Posterior cingulate gyrus (tissue), 11 donors: Measurements from ENCODE around the gene ATG4A.
A peak's percentile ranks its signal among the peaks of the same experiment; 100 is the strongest.

Source experiments
- DNase-seq, 10 donors: peaks; one replicate each; pipeline versions ENCODE4 v3.0.0 to v3.0.0-alpha.2; 2020 to 2021; ENCODE audit warnings: mixed read lengths in 3 of 10
- intact Hi-C: fragments of 100-400 bp; cut with DNase I; formaldehyde crosslinking; loops from one replicate; pipeline ENCODE4 v1.15.1; 2023

Gene ATG4A

GRCh38 chrX:108121291-108121690, 29.7 kb downstream of the ATG4A start:
- DNase-seq = no peak
- intact Hi-C loops = no loop called here

- DNase-seq = no peak
- intact Hi-C loops = no loop called here
These were observed 31.2 kb downstream of the ATG4A start for GRCh38 chrX:108122748-108123147.

- intact Hi-C loops = no loop called here
- DNase-seq = no peak
These were observed 32.2 kb downstream of the ATG4A start for GRCh38 chrX:108123591-108124366.

- intact Hi-C loops = no loop called here
- DNase-seq = no peak
These were observed 35.1 kb downstream of the ATG4A start for GRCh38 chrX:108126661-108127060.

- intact Hi-C loops = no loop called here
- no peak for DNase-seq
These were observed 35.6 kb downstream of the ATG4A start for GRCh38 chrX:108127152-108127551.

GRCh38 chrX:108130889-108131288, 39.3 kb downstream of the ATG4A start:
- DNase-seq = no peak
- intact Hi-C loops = no loop called here

- intact Hi-C loops = no loop called here
- DNase-seq = no peak
These were observed 39.9 kb downstream of the ATG4A start for GRCh38 chrX:108131471-108131870.

- intact Hi-C loops = no loop called here
These were observed 40.5 kb downstream of the ATG4A start for GRCh38 chrX:108132034-108132433.

GRCh38 chrX:108132876-108133275, 41.3 kb downstream of the ATG4A start:
- intact Hi-C loops = no loop called here
- no peak for DNase-seq

More at GRCh38 chrX:108132034-108132433, 40.5 kb downstream of the ATG4A start:
- no peak for DNase-seq

- DNase-seq = no peak
- intact Hi-C loops = no loop called here
These were observed 43.1 kb downstream of the ATG4A start for GRCh38 chrX:108134724-108135123.

- intact Hi-C loops = no loop called here
- DNase-seq = no peak
These were observed 47.5 kb downstream of the ATG4A start for GRCh38 chrX:108138814-108139702.

- intact Hi-C loops = no loop called here
These were observed 56.9 kb downstream of the ATG4A start for GRCh38 chrX:108148524-108148923.

GRCh38 chrX:108156082-108156481, 64.5 kb downstream of the ATG4A start:
- DNase-seq = no peak
- intact Hi-C loops = no loop called here

More at GRCh38 chrX:108148524-108148923, 56.9 kb downstream of the ATG4A start:
- no peak for DNase-seq

- intact Hi-C loops = no loop called here
- DNase-seq = peak in 1 of 10 donors; percentile 82
These were observed 65.4 kb downstream of the ATG4A start for GRCh38 chrX:108156934-108157466.

GRCh38 chrX:108157628-108158027, 66.0 kb downstream of the ATG4A start:
- intact Hi-C loops = no loop called here
- no peak for DNase-seq

GRCh38 chrX:108159028-108159670, 67.6 kb downstream of the ATG4A start:
- intact Hi-C loops = no loop called here
- DNase-seq = peak in 1 of 10 donors; percentile 74

- intact Hi-C loops = no loop called here
- DNase-seq = no peak
These were observed 68.7 kb downstream of the ATG4A start for GRCh38 chrX:108160309-108160708.

GRCh38 chrX:108162265-108162664, 70.7 kb downstream of the ATG4A start:
- no peak for DNase-seq
- intact Hi-C loops = no loop called here

GRCh38 chrX:108163333-108164082, 71.9 kb downstream of the ATG4A start:
- DNase-seq = no peak
- intact Hi-C loops = no loop called here
